ENCODE data around the gene FAM3A.

FAM3A gene

DNA sequence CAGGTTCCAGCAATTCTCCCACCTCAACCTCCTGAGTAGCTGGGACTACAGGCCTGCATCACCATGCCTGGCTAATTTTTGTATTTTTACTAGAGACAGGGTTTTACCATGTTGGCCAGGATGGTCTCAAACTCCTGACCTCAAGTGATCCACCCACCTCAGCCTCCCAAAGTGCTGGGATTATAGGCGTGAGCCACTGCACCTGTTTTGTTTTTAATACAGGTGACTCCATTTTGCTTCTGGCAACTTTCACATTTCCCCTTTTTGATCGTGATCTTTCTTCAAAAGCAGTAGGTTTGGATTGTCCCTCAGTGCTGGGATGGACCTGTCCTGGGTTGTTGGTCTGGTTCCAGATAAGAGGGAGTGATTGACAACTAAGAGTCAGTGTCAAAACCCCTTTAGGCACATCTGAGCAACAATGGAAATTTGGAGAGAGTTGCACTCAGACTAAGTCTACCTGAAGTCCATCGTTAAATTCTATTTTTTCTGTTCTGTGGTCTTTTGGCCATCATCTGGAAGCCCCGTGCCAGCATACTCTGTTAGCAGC is 19.4 kb downstream of the FAM3A start:
- DNase-seq: peak; percentile 26

DNA sequence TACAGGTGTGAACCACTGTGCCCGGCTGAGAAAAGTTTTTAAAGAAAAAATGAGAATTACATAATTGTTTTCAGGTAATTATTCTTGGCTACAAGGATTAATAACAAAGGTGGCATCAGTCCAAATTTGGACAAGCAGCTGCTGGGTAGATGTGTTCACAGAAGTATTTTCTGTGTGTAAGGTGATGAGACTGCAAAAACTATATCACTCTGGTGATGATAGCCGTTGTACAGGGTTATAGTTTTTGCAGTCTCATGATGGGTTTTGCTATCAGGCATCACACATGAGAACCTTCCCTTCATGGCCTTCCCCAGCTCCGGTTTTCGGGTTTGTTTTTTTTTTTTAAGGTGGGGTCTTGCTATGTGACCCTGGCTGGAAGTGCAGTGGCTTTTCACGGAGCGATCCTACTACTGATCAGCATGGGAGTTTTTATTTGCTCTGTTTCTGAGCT is 20.5 kb downstream of the FAM3A start:
- peak; percentile 80 for DNase-seq

DNA sequence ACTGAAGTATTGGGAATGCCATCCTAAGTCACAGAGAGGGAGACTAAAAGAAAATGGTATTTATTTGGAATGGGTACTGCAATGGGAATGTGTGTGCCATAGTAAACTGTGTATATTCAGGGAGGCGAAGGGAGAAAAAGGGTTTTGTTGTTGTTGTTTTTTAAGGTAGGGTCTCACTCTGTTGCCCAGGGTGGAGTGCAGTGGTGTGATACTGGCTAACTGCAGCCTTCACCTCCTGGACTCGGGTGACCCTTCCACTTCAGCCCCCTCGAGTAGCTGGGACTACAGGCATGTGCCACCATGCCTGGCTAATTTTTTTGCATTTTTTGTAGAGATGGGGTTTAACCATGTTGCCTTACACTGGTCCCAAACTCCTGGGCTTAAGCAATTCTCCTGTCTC is 21.3 kb downstream of the FAM3A start:
- no peak for DNase-seq

DNA sequence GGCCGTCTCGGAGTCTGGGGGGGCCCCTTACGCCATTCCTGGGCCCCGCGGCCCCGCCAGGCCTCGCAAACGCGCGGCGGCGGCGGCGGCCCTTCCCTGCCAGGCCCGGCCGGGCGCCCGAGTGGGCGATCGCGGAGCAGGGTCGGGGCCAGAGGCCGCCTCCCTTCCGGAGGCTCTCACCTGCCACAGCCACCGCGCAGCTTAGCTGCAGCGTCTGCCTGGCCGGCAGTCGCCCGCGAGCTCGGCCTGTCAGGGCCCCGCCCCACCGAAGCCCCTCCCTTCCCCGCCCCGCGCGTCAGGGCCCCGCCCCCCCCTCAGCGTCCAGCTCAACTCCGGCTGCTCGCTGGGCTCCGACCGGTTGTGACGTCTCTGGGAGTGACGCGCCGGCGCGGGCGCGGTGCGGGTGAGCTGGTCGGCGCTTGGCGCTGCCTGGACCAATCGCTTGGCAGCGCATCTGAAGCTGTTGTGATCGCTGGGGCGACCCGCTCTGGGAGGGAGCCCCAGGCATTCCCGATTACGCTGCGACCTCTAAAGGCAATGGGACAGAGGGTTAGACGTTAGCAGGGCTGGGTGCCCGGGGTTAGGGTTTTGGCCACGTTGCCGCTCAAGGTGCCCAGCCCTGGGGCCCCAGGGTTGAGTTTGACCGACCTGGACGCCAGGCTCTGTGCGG is 25.5 kb downstream of the FAM3A start, which contains the start of gene SLC10A3:
TSS of gene SLC10A3 (minus strand) at position 216 of the 670 bp plus-strand sequence. CDS start 1,689 bp downstream, outside the sequence.
- DNase-seq: peak; percentile 96

DNA sequence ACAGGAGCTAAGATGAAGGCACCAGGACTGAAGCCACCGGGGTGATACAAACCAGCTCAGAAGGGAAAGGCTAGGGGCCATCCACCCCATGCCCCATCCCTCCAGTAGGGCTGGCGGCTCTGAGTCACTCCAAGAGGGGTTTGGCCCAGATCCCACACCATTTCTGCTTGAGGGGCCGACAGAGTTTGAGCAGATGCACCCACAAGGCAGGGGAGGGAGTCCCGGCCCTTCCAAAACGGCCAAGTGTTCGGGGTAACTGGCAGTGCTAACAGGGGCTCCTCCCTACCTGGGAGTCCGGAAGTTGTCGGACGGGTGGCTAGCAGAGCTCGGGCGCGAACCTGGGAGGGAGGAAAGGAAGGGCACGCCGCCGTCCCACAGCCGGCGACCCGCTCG is 26.0 kb downstream of the FAM3A start:
- DNase-seq: peak; percentile 54

DNA sequence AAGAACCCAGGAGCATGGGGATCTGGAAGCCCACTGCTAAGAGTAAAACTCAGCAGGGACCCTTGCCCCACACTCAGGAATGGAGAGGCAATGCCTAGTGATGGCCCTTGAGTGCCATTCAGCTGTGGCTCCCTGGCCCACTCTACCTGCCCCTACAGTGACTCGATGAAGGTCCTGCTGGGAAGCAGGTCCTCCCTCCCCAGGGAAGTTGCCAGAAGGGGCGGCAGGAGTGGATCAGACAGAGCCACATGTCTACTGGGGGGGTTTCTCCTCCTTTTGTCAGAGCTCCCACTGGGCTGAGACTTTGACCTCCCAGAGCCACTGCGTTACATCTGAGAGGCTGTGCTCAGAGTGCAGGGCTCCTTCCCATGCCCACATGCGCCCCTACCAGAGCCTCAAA is 26.9 kb downstream of the FAM3A start:
- no peak for DNase-seq

DNA sequence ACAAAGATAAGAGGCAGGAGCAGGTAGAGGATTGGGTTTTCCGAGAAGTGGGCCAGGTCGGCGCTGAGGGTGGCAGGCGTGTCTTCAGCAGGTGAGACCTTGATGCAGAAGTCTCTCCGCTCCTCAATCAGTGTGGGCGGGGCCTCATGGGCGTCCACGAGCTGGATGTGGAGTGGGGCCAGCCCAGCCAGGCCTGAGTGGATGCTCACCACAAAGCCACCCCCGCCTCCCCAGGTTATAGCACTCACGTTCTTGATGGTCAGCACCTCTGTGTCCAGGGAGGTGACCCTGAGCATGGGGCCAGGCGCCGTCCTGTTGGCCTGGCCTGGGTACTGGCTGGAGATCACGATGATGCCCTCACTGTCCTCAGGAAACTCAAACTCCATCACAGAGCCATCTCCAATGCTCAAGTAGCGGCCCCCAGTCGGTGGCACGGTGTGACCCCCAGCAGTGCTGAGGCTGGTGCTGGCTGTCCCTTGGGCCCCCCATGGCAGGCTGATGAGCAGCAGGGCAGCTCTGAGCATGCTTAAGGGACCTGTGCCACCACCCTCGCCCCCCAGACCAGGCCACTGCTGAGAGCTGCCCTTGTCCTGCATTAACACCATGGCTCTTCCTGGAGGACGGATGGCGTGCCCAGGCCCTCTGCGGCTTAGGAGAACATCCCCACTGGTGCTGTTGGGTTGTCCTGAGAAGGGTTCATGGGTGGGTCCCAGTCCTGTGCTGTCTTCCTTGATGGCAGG is 27.5 kb downstream of the FAM3A start:
- no peak for DNase-seq

DNA sequence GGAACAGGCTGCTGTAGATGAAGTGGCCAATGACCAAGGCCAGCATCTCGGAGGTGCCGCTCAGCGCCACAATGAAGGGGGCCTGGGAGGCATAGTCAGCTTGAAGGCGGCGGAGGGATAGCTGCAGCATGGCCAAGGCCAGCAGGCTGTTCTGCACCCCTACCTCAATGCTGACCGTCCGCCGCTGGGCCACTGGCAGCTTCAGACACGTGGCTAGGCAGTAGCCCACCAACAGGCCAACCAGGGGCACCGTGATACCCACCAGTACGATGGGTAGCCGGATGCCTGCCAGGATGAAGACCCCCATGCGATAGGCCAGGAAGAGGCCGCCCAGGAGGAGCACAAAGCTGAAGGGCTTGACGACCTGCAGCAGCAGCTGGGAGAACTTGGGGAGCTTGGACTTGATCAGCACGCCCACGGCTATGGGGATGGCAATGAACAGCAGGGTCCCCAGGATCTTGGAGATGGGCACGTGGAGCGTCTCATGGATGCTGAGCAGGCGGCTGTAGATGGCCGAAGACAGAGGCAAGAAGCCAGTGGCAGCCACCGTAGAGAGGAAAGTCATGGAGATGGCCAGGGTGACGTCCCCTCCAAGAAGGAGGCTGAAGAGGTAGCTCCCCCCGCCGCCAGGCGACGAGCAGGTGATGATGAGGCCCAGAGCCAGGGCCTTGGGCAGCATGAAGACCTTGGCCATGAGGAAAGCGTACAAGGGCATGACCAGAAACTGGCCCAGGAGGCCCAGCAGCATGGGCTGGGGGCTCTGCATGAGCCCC is 28.3 kb downstream of the FAM3A start:
- DNase-seq: no peak

DNA sequence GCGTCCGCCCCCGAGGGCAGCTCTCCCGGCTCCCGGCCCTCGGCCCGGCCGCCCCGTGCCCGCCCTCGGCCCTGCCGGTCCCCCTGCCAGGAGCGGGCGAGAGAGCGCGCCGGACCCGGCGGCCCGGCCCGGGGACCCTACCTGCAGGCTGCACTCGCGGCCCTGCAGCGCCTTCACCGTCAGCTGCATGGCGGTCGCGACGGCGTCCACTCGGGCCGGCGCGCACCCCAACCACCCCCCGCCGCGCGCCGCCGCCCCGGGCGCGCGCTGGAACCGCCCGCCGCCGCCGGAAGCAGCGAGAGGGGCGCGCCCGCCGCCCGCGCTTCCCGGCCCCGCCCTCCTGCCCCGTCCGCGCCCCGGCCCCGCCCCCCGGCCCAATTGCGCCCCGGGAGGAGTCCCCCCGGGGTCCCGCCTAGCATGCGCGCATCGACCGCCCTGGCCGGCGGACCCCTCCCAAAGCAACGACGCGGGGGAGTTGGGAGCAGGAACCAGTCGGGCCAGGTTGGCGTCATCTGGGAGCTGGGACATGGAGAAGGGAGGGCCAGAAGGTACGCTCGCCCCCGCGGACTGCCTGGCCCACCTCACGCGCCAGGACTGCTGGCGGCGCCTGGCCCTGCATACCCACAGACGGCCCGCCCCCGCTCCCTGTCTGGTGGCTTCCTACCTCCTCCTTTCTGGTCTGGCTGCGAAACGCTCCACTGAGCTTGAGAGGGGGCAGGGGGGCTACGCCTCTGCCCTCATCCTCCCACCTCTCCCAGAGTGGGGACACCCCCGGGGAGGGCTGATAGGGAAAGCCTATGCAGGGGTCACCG is 29.4 kb downstream of the FAM3A start, which contains the start of gene UBL4A:
TSS of gene UBL4A (minus strand) at position 220 of the 812 bp plus-strand sequence. CDS start at position 189, 31 bp downstream.
- peak; percentile 69 for DNase-seq

DNA sequence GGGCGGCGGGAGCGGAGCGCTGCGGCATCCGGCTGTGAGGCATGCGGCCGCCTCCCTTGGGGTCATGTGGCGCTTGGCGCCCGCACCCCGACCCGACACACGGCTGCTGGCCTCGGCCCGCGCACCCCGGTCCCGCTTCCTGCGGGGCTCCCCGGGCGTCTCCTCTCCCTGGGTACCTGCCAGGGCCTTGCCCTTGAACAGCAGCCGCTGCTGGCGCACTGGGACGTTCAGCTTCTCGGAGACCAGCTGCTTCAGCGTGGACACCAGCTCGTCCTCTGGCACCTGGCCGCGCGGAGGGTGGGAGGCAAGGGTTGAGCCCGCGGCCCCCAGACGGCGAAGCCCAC is 30.0 kb downstream of the FAM3A start:
- DNase-seq: peak; percentile 44

DNA sequence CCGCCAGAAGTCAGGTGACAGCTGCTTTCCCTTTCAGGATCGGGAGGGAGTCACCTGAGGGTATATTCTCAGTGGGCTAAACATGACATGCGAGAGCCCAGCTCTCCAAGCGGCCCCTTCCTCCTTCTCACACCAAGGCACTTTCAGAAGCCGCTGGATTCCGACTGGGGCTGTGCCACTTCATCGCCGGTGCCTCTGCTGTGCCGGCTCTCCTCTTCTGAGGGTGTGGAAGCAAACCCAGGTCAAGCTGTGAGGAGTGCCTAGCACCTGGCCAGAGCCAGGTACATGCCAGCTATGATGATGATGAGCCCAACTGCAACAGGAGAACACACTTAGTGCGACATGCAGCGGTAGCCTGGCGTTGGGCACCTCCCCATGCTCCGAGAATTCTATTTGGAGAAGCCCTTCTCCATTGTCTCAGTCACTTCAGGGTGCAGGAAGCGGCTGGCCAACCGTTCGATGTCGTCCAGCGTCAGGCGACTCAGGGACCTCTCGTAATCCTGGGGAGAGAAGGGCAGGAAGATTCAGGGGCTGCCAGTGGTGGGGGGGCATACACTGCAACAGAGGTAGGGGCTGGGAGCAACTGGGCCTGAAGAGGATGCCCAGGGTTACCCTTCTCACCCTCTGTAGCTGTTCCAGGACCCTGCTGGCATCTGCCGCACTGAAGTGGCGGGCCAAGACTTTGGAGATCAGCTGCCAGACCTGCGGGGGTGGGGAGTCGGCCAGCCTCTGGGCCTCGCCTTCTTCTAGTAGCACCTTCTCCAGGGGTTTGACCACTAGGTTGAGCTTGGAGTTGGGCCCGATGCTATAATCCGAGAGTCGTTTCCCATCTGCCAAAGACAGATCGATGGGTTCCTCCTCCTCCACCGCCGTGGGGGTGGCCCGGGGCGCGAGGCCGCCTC is 30.6 kb downstream of the FAM3A start:
- DNase-seq: no peak

DNA sequence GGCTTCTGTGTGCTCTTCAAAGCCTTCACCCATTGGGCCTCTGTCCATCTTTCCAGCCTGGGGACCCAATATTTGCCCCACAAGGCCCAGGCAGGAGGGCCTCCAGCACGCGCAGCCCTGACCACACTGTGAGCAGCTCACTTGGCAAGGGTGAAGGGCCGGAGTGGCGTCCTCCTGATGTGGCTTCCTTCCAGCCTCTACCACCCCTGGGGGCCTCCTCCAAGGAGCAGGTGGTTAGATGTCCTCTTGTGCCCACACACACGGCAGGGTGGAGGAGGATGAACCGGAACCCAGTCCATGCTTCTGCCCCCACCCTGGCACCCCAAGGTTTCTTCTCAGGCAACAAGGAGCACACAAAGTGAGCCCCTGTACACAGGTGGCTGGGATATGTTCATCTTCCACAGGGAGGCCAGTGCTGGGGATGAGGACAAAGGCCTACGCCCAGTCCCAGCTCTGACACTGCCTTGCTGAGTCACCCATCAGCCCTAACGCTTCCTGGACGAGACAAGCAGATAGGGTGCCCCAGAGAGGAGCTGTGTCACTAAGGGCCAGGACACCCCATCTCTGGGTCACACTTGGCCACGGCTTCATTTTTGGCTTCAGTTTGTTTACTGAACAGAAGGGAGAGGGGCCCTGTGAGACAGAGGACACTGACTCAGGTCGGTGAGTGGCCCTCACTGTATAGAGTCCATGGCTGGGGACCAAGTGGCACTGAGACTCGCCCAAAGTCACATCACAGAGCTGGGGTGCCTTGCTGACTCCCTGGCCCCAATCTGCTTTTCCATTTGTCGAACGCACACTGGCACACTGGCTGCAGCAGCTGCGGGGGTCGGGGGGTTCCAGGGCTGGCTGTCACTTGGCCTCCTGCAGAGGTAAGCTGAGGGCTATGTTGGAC is 31.5 kb downstream of the FAM3A start:
- no peak for DNase-seq

DNA sequence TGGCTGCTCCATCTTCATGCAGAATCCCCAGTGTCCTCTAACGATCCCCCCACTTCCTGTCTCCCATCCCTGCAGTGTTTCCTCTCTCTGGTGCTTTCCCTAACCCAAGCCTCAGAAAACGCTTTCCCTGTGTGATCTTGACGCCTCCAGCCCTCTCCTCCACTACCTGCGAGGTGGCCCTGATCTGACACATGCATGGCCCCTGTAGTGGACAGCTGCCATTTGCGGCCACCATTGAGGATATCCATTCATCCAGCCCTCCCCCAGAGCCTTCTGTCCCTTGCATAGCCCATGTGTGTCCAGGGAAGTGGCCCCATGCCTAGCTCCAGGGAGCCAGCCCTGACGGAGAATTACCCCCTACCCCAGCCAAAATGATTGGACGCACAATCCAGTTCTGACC is 32.7 kb downstream of the FAM3A start:
- no peak for DNase-seq

DNA sequence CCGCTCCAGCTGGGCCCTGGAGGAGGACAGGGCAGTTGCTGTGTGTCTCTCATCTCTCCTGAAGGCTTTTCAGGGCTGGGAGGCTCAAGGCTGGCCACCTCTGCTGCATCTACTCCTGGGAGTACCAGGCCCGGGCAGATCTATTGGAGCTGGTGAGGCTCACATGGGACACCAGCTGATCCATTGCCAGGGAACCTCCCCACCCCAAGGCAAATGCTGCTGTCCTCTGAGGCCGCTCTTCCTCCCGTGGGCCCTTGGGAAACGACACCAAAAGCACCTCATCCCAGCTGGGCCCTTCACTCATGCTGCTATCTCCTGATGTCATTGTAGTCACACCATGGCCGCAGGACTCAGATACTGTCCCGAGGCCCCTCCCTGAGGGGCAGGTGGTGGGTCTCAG is 33.2 kb downstream of the FAM3A start:
- DNase-seq: no peak

DNA sequence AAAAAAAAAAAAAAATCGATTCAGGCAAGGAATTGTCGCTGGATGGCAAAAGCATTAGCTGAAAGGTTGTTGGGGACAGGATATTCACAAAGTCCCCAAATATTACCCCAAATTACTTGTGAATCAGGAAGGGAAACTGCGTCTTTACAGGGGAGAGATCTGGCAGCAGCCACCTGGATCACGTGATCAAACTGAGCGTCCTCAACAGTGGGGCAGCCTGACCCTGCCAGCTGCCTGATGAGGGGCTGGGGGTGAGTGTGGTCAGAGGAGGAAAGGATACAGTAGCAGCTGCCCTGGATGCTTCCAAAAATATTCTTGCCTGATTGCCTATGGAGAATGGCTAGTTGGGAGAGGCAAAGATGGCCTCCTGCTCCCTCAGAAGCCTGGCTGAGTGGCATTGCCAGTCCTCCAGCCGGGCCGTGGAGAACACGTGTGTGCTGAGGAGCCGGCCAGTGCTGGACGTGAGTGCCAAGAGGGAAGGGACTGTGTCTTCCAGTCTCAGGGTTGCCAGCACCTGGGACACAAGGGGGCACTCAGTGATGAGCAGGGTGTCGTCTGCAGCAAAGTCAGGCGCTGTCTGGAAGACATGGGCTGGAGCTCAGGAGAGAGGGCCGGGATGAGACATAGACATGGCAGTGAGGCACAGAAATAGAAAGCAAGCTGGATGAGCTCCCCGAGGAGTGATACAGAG is 34.0 kb downstream of the FAM3A start:
- no peak for DNase-seq

DNA sequence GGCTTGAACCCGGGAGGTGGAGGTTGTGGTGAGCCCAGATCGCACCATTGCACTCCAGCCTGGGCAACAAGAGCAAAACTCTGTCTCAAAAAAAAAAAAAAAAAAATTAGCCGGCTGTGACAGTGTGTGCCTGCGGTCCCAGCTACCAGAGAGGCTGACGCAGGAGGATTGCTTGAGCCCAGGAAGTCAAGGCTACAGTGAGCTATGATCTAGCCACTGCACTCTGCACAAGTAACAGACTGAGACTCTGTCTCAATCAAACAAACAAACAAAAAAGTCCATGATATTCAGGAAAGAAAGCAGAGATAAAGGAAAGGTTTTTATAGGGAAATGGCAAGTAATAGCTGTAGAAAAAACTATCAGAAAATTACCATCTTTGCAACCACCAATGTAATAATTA is 34.8 kb downstream of the FAM3A start:
- DNase-seq: no peak

DNA sequence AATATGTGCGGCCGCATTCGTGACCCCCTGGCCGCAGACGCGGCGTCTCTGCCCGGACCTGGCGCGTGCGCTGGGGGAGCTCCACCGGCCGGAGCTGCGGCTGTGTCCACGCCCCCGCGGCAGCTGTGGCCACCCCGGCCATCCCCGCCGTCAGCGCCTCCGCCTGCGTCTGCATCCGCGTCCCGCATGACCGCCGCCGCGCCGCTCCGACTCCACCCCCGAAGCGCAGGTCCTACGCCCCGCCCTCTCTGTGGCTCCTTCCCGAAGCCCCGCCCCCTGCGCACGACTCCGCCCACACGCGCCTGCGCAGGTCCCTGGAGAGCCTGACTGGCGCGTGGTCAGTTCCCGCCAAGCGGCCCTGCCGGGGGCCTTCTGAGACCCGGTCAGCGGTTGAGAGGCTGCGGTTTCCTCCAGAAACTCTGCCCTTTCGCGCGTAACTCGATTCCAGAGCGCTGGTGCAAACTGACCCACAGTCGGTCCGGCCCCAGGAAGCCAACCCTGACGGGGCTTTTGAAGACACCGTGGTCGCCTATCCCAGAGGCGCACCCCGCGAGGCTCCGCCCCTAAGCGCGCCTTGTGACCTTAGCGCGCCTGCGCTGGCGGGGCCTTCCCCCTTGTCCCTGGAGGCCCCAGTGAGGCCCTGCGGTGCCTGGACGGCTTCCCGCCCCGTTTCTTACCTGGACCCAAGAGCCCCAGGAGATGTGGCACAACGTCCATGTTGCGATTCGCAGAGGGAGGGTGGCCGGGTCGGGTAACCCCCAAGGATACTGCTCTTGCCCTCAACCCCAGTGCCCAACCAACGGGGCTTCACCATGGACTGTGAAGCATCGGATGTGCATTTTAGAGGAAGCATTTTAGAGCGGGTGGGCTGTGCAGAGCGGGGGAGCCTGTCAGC is 37.1 kb downstream of the FAM3A start, which contains the start of gene LAGE3:
TSS of gene LAGE3 (minus strand) at position 554 of the 895 bp plus-strand sequence. CDS start at position 188, 366 bp downstream.
- DNase-seq: peak; percentile 93

DNA sequence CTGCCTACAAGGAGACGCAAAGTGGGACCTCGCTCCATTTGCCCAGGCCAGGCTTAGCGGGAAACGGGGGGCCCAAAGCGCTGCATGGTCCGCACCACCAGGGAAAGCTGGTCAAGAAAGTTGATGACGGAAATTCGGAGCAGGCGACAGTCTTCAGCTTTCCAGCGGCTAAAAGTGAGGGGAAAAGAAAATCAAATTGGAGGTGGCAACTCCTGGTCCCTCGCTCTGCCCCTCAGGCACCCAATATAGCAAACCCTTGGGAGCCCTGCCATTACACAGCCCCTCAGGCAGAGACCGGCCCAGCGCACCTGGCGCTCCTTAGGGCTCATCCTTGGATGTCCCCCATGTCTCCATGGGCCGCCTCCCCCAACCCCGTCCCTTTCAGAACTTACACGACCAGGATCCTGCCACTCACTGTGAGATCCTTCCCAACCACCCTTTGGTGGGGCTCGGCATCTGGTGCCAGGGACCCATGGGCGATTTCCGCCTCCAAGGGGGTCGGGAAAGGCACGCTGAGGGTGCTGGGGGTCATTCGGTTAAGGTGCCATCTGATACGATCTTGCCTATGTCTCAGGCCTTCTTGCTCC is 38.0 kb downstream of the FAM3A start:
- no peak for DNase-seq
